ENCODE results near the gene TRIM50. TPM values are rescaled to one million over a fixed set of nuclear protein-coding genes. Genes with fewer than 3 reads are reported as not detected.
"Not testable (repeated sequence)": the region's sequence is repeated elsewhere in the genome, so short reads cannot be mapped to it uniquely, and the experiment has no call there.

TRIM50 gene
- total RNA-seq, 1 donor from 2014 or later, result 4.6 TPM

DNA sequence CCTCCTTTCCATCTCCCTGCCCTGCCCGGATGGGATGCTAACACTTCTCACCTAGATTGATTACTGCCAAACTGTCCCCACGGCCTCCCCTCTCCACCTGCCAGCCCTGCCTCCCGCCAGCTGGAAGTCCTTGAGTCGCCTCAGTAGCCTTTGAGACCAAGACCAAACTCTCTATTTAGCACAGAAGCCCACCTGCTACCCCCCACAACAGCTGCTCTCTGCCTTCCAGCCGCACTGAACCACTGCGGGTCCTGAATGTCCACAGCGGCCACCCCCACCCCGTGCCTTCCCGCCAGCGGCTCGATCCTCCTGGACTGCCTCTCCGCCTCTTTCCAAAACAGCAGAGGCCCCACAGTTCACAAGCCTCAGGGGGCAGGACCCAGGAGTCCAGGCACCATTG, 39.1 kb upstream of the TRIM50 start:
- Mint-ChIP-seq H3K27me3 (no peaks in the 10 kb centered on the region), H3K36me3 (no peaks in the 10 kb centered on the region), H3K27ac (peak overlapping the region; percentile 26), H3K9me3 (no peaks in the 10 kb centered on the region), H3K4me3 (no peak overlapping the region), H3K4me1 (ENCODE audit: unreplicated experiment) (peaks cover 7% of the 10 kb centered on the region)
- DNase-seq (ENCODE audit: extremely low spot score, unreplicated experiment), result no peak
- TF ChIP-seq, protein P1, sequence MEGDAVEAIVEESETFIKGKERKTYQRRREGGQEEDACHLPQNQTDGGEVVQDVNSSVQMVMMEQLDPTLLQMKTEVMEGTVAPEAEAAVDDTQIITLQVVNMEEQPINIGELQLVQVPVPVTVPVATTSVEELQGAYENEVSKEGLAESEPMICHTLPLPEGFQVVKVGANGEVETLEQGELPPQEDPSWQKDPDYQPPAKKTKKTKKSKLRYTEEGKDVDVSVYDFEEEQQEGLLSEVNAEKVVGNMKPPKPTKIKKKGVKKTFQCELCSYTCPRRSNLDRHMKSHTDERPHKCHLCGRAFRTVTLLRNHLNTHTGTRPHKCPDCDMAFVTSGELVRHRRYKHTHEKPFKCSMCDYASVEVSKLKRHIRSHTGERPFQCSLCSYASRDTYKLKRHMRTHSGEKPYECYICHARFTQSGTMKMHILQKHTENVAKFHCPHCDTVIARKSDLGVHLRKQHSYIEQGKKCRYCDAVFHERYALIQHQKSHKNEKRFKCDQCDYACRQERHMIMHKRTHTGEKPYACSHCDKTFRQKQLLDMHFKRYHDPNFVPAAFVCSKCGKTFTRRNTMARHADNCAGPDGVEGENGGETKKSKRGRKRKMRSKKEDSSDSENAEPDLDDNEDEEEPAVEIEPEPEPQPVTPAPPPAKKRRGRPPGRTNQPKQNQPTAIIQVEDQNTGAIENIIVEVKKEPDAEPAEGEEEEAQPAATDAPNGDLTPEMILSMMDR (conservative IDR thresholded peaks at IDR 0.05), result no peak

DNA sequence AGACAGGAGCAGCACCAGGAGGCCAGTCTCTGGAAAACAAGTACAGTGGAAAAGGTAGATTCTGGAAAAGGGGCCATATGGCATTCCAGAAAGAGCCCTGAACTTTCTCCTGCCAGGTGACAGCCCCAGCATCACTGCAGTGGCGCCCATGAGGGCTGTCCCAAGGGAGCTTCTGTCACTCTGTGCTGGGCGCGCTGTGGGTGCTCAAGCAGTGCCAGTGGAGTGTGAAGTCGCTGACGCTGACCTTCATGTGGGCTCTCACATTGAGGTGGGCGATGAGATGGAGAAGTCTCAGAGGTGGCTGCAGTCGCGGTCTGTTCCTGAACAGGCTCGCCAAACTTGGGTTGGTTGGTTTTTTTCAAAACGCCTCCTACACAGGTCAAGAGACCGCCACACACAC, 38.2 kb upstream of the TRIM50 start:
- TF ChIP-seq, protein P1 (conservative IDR thresholded peaks at IDR 0.05), result no peak

DNA sequence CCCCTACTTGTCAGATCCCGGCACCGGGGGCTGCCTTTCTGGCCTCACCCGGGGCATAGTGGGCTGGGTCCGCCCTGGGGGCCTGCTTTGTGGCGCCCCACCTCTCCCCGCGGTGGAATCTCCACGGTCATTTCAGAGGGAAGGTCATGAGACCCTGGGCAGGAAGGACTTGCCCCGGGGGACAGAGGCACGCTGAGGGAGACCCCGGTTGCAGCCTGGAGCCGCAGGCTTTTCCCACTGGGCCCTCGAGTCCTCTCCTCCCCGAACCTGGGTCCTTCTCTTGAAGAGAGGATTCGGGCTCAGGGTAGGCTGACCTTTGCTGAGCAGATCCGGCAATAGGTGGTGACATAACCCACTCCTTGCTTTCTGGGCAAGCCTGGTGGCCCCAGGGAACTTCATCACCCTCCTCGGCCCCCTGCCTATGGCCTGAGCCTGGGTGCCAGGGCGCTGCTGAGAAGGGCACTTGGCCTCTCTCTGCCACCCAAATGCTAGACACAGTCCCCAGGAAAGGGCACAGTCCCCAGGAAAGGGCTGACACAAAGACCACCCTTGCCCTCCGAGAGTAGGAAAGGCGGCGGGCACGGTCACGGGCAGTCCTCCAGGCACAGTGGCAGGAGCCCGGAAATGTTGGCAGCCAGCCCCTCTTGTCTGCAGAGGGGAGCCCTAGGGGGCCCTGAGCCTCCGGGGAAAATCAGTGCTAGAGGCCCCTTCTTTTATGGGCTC, 36.3 kb upstream of the TRIM50 start:
- DNase-seq (ENCODE audit: extremely low spot score, unreplicated experiment), result no peak
- TF ChIP-seq, protein P1 (conservative IDR thresholded peaks at IDR 0.05), result no peak
- Mint-ChIP-seq H3K27me3 (no peaks in the 10 kb centered on the region), H3K36me3 (no peaks in the 10 kb centered on the region), H3K4me1 (ENCODE audit: unreplicated experiment) (peaks cover 7% of the 10 kb centered on the region), H3K27ac (no peak overlapping the region), H3K9me3 (no peaks in the 10 kb centered on the region), H3K4me3 (no peak overlapping the region)

More for the DNA sequence above, 38.2 kb upstream of the TRIM50 start:
- H3K9me3 Mint-ChIP-seq, result no peaks in the 10 kb centered on the region
- no peaks in the 10 kb centered on the region for H3K27me3 Mint-ChIP-seq
- no peak overlapping the region for H3K4me3 Mint-ChIP-seq
- peaks cover 7% of the 10 kb centered on the region for H3K4me1 Mint-ChIP-seq (ENCODE audit: unreplicated experiment)
- H3K27ac Mint-ChIP-seq, result no peak overlapping the region
- H3K36me3 Mint-ChIP-seq, result no peaks in the 10 kb centered on the region
- no peak for DNase-seq (ENCODE audit: extremely low spot score, unreplicated experiment)

DNA sequence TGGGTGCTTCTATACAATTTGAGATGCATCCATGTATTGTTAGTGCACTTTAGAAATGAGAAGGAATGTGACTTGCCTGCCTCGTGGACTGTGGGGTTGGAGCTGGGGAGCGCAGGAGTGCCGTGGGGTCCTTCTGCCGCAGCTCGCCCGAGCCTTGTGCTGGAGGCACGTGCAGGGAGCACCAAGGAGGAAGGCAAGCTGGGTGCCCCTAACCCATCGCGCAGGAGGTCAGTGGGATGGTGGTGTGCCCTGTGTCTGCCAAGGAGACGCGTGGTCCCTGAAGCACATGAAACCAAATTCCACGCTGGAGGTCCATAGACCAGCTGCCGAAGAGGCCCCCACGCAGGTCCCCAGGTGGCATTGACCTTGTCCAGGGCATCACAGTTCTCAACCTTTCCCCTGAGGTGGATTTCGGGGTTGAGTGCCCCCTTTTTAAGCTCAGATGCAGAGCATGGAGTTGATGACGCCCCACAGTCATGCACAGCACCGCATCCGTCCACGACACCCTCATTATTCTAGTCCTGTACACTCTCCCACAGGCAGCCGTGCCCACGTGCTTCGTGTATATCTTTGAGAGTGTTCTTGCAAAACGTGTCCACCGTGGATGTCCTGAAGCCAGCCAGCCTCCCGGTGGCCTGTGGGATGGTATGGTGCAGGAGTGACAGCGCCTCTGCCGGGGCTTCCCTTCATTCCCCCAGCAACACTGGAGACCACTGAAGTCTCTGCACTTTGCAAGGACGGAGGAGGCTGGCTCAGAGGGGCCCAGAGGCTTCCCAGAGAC, 35.5 kb upstream of the TRIM50 start:
- Mint-ChIP-seq H3K27me3 (no peaks in the 10 kb centered on the region), H3K4me1 (ENCODE audit: unreplicated experiment) (peaks cover 7% of the 10 kb centered on the region), H3K4me3 (no peak overlapping the region), H3K27ac (no peak overlapping the region), H3K9me3 (no peaks in the 10 kb centered on the region), H3K36me3 (no peaks in the 10 kb centered on the region)
- DNase-seq (ENCODE audit: extremely low spot score, unreplicated experiment), result no peak
- TF ChIP-seq, protein P1 (conservative IDR thresholded peaks at IDR 0.05), result no peak

DNA sequence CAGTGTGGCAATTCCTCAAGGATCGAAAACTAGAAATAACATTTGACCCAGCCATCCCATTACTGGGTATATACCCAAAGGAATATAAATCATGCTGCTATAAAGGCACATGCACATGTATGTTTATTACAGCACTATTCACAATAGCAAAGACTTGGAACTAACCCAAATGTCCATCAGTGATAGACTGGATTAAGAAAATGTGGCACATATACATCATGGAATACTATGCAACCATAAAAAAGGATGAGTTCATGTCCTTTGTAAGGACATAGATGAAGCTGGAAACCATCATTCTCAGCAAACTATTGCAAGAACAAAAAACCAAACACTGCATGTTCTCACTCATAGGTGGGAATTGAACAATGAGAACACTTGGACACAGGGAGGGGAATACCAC, 32.7 kb upstream of the TRIM50 start:
- H3K9me3 Mint-ChIP-seq; DNase-seq (ENCODE audit: extremely low spot score, unreplicated experiment); H3K4me3 Mint-ChIP-seq; H3K36me3 Mint-ChIP-seq; H3K27ac Mint-ChIP-seq; H3K27me3 Mint-ChIP-seq: not testable (repeated sequence)
- H3K4me1 Mint-ChIP-seq (ENCODE audit: unreplicated experiment), result peaks cover 11% of the 10 kb centered on the region

DNA sequence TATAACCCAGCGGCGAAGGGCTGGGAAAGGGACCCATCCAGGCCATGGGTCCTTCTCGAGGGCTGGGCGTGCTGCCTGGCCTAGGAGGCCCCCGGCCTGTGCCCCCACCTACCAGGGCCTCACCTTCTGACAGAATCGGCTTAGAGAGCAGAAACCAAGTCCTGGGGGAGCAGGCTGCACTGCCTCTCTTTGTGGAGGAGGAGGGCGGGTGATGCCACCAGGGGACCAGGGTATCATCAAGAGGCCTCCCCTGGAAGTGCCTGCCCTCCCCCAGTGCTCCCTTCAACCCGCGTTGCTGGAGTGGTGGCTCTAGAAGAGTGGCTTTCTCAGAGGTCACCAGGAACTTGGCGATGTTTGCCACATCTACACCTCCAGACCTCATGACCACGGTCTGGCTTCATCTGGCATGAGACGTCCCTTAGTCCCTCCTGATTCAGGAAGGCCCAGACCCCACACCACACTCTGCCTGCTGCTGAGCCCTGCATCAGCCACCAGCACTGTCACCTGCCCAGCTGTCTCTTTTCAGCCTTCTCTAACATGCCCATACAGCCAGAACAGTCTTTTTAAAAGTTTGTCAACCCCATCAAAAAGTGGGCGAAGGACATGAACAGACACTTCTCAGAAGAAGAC, 32.0 kb upstream of the TRIM50 start:
- no peaks in the 10 kb centered on the region for H3K36me3 Mint-ChIP-seq
- H3K4me3 Mint-ChIP-seq, result no peak overlapping the region
- H3K27me3 Mint-ChIP-seq, result peaks cover 3% of the 10 kb centered on the region
- peak overlapping the region; percentile 41 for H3K27ac Mint-ChIP-seq
- no peaks in the 10 kb centered on the region for H3K9me3 Mint-ChIP-seq
- TF ChIP-seq, protein P1 (conservative IDR thresholded peaks at IDR 0.05), result no peak
- H3K4me1 Mint-ChIP-seq (ENCODE audit: unreplicated experiment), result peaks cover 11% of the 10 kb centered on the region
- no peak for DNase-seq (ENCODE audit: extremely low spot score, unreplicated experiment)

Data from type B pancreatic cell (in vitro differentiated cells).